GM21825 (cell line): ENCODE results near the gene SLC7A4.

Experiments used
- ATAC-seq: cut with Tn5 transposase; IDR thresholded peaks from one replicate; pipeline ENCODE4 v1.9.1; 2021; ENCODE audit warnings: mild to moderate bottlenecking, moderate library complexity; ENCODE audit not compliant: unreplicated experiment

Gene SLC7A4

DNA sequence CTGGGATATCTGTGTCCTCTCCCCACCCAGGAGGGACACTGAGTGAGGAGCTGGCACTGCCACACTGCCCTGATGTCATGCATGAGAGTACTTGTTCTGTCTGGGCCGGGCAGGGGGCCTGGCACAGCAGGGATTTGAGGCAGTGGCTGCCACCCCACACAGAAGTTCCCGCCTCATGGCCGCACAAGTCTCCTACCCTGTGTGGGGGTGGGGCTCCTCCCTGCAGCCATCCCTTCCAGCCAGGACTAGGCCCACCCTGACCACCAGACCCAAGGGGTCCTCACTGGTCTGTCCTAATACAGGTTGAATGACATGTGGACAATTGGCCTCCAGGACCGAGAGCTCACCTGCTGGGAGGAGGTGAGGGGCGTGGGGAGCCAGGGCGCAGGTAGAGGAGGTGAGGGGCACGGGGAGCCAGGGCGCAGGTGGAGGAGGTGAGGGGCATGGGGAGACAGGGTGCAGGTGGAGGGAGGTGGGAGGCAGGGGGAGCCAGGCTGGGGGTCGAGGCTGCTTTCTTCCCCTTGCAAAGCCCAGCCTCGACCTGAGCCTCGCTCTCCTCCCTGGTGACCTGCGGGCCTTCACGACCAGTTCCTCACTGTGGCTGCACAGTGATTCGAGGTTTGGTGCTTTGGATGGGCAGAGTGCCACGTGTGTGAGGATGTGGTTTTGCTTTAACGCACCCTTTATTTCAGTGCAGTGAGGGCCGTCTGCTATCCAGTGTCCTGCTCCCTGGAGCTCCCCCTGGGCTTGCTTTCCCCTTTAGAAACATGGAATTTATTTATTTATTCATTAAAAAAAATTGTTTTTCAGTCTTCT is 42.8 kb downstream of the SLC7A4 start:
- no peak for ATAC-seq

DNA sequence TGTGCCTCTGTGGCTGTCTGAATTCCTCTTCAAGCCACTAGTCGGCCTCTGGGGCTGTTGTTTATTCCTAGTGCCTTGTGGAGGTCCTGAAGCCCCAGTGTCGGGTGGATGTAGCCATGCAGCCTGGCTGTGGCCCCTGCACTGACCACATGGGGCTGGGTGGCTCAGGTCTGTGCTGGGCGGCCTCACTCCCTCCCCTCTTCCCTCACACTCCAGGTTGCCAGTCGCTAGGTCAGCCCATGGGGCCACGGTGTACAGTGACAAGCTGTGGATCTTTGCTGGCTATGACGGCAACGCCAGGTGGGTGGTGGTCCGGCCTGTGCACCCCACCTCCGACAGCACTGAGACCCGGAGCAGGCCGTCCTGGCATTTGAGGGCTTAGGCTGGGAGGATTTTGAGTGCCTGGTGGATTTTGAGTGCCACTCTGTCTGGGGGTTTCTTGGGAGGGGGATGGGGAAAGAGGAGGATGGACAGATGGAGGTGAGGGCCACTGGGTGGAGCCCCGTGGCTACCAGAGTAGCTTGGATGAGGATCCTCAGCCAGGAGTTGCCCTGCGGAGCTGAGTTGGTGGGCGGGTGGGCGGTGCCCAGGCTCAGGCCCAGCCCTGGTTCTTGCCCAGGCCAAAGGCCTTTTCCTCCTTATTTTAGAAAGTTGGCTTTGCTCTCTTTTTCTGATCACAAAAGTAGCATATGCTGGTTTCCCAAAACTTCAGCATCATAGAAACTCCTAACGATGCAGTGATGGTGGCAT is 43.6 kb downstream of the SLC7A4 start:
- no peak for ATAC-seq

DNA sequence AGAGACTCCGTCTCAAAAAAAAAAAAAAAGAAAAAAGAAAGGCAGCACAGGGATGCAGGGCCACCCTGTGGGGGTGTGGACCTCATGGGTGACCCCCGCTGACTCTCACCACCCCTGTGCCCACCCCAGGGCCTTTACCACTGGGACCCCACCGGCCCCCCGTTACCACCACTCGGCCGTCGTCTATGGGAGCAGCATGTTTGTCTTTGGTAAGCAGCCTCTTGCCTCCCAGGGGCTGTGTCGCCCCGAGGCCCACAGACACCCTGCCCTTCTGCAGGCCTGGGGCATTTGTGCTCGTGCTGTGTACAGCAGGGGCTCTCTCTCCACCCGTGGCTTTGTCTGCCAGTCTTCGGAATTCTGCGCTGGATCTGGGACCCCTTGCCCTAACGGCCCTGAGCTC is 45.0 kb downstream of the SLC7A4 start:
- no peak for ATAC-seq

- no peak for ATAC-seq
Observed at GRCh38 chr22:20986365-20986764, 46.0 kb downstream of the SLC7A4 start.

- ATAC-seq, result no peak
Observed at GRCh38 chr22:20985720-20986119, 46.6 kb downstream of the SLC7A4 start.

- no peak for ATAC-seq
Observed at GRCh38 chr22:20983081-20983771, 49.1 kb downstream of the SLC7A4 start.

DNA sequence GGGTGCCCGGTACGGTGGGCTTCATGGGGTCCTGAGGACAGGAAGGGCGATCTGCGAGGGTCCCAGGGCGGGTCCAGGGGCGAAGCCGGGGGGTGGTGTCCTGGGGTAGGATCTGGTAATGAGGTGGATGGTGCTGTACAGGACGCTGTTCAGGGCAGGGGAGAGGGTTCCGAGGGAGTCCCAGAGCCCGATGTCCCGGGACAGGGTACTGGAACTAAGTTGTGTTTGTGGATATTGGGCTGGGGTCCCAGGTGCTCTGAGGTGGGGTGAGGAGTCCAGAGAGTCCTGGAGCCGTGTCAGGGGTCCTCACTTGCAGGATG is 49.8 kb downstream of the SLC7A4 start:
- ATAC-seq, result peak; percentile 10

- ATAC-seq, result peak; percentile 61
Observed at GRCh38 chr22:20981787-20982562, 50.4 kb downstream of the SLC7A4 start, which contains the start of gene LZTR1. Gene LZTR1, plus strand, starts transcription at chr22:20982297. Its CDS starts 75 bp downstream, at chr22:20982372.

GRCh38 chr22:20980938-20981722 is 51.2 kb downstream of the SLC7A4 start:
- no peak for ATAC-seq

- no peak for ATAC-seq
Observed at GRCh38 chr22:20980523-20980922, 51.8 kb downstream of the SLC7A4 start.

- ATAC-seq, result no peak
Observed at GRCh38 chr22:20979940-20980453, 52.4 kb downstream of the SLC7A4 start.

DNA sequence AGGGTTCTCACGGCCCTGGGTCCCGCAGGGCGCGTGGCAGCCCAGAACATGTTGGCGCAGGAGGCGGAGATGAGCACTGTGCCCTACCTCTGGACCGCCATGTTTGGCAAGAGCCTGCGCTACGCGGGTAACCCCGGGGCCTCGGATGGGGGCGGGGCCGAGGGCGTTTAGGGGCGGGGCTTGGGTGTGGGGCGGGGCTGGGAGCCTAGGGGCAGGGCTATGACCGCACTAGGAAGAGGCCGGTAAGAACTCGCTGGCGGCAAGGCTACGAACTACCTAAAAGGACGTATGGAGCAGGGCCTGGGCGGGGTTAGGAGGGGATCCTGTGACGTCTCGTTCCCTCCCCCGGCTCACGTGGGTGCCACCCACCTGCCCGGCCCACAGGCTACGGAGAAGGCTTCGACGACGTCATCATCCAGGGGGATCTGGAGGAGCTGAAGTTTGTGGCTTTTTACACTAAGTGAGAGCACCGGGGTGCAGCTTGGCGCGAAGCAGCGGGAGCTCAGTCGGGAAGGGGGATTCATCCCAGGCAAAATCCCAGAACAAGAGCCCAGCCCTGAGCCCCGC is 53.0 kb downstream of the SLC7A4 start:
- ATAC-seq, result no peak
